Heart left ventricle (tissue), 16 donors: ENCODE results near the gene A2ML1. TPM values are rescaled to one million over a fixed set of nuclear protein-coding genes. Genes with fewer than 3 reads are reported as not detected.
"Not testable (repeated sequence)": the region's sequence is repeated elsewhere in the genome, so short reads cannot be mapped to it uniquely, and the experiment has no call there.

Experiments used
- ATAC-seq, 4 donors: fragments of 200-7000 bp; cut with Tn5 transposase; one replicate each; pipeline ENCODE4 v1.9.1; 2020 to 2022; ENCODE audit warnings: moderate library complexity in 4 of 4, mild to moderate bottlenecking in 3 of 4, moderate number of reproducible peaks in 1 of 4
- DNase-seq, 5 donors: peaks; one replicate each; pipeline ENCODE4 v3.0.0-alpha.2; 2020
- H3K27ac ChIP-seq, 12 donors: fragments of 200-600 bp; sonication (generic) in 4 of 12; one replicate each; pipeline versions ENCODE4 v1.5.0 to v1.8.0; 2016 to 2022; ENCODE audit warnings: mild to moderate bottlenecking in 2 of 12
- H3K27me3 ChIP-seq, 9 donors: fragments of 200-600 bp; sonication (generic) in 2 of 9; one replicate each; pipeline versions ENCODE4 v1.5.1 to v1.8.0; 2016 to 2022; ENCODE audit warnings: mild to moderate bottlenecking in 3 of 9
- H3K36me3 ChIP-seq, 9 donors: fragments of 200-600 bp; sonication (generic) in 2 of 9; one replicate each; pipeline versions ENCODE4 v1.5.0 to v1.8.0; 2018 to 2022; ENCODE audit warnings: mild to moderate bottlenecking in 2 of 9
- H3K4me1 ChIP-seq, 12 donors: fragments of 200-600 bp; sonication (generic) in 4 of 12; one replicate each; pipeline versions ENCODE4 v1.5.0 to v1.8.0; 2016 to 2022; ENCODE audit warnings: mild to moderate bottlenecking in 3 of 12
- H3K4me3 ChIP-seq, 12 donors: fragments of 200-600 bp; sonication (generic) in 4 of 12; one replicate each; pipeline versions ENCODE4 v1.5.0 to v1.8.0; 2017 to 2022; ENCODE audit warnings: mild to moderate bottlenecking in 9 of 12, moderate library complexity in 4 of 12
- H3K9me3 ChIP-seq, 12 donors: fragments of 200-600 bp; sonication (generic) in 4 of 12; one replicate each; pipeline versions ENCODE4 v1.5.0 to v1.8.0; 2016 to 2022; ENCODE audit warnings: mild to moderate bottlenecking in 1 of 12
- POLR2A ChIP-seq, 2 donors: fragments of 450-650 bp; IDR thresholded peaks; one replicate each; pipeline ENCODE4 v1.6.1; 2017; ENCODE audit warnings: antibody characterized with exemption in 2 of 2, mild to moderate bottlenecking in 2 of 2, moderate library complexity in 2 of 2
- WGBS, 4 donors: extraction: QIAGEN DNeasy Blood & Tissue Kit in 2 of 4; methylation state at CpG; one replicate each; pipeline versions ENCODE4 v1.1.5 to v1.1.7; 2013 to 2018; 5-methylcytosine and 5-hydroxymethylcytosine counted together
- intact Hi-C, 10 donors: fragments of 100-400 bp; cut with DNase I; formaldehyde crosslinking; loops; one replicate each; pipeline versions ENCODE4 v1.11.1 to v1.14.2; 2022
- polyA plus RNA-seq, 2 donors: library from polyadenylated mRNA; stranded (reverse); fragments of 200-250 nt; gene quantifications; one replicate each; pipeline ENCODE4 v1.2.3, GENCODE V29; 2013
- total RNA-seq, 9 donors: library from RNA; depleted of rRNA in 2 of 9; stranded (reverse); fragments of >200 nt in 2 of 9; fragmentation: NEBNext Ultra II Directional in 3 of 9; extraction: Animal tissue kit (Norgen Biotek cat#: 25700) in 3 of 9; gene quantifications; one replicate each; pipeline versions ENCODE4 v1.1.0 to v1.2.4, GENCODE V29; 2016 to 2023
- TF ChIP-seq, protein P1 (sequence below), 12 donors: fragments of 200-600 bp; sonication (generic) in 4 of 12; IDR thresholded peaks; one replicate each; pipeline versions ENCODE4 v1.5.0 to v1.8.0; 2018 to 2022; ENCODE audit warnings: antibody characterized with exemption in 12 of 12, mild to moderate bottlenecking in 5 of 12
- donor health status: ischemic (EF 13 %, LVEDD 7.1; RV severe dilation, severe dysfunction).
- donor health status: healthy with polysubstance abuse.
- donor health status: DM: no; HTN: yes; CAD: no.
- donor health status: DM: no; HTN: no; CAD: no.
- donor health status: ischemic (EF 25% LVEDD 6.9; RV normal size, moderate dysfunction).
- donor health status: ischemic (EF 25% LVEDD 5.7; RV mildly dilated, moderate dysfunction).
- donor health status: healthy.
- donor health status: DM: yes; HTN: yes; CAD: no.
- donor health status: ischemic (EF 35%, LVEDD 5.7; RV mildly dilated, moderate dysfunction).
- donor health status: nonischemic (EF 11% LVEDD 7.7; RV severe dilation, severe dysfunction).
- donor health status: DM: yes; HTN: yes; CAD: no.
- donor health status: PGD.
- donor health status: ischemic (EF 29% LVEDD 5.4; RV normal size, mild dysfunction).
- donor health status: nonischemic (EF 23%, LVEDD 6.1; RV moderate dilation, normal function).

The A2ML1 gene
- total and polyA plus RNA-seq, 11 donors, result 0.07 to 0.25 (median 0.08) TPM; not detected in 8

DNA sequence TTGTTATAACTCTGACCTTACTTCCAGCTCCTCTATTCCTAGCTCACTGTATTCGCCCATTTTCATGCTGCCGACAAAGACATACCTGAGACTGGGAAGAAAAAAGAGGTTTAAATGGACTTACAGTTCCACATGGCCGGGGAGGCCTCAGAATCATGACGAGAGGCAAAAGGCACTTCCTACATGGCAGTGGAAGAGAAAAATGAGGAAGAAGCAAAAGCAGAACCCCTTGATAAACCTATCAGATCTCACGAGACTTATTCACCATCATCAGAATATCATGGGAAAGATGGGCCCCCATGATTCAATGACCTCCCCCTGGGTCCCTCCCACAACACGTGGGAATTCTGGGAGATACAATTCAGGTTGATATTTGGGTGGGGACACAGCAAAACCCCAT is 77.4 kb downstream of the A2ML1 start:
- no peak for TF ChIP-seq POLR2A (IDR thresholded peaks at IDR 0.05)
- TF ChIP-seq, protein P1, sequence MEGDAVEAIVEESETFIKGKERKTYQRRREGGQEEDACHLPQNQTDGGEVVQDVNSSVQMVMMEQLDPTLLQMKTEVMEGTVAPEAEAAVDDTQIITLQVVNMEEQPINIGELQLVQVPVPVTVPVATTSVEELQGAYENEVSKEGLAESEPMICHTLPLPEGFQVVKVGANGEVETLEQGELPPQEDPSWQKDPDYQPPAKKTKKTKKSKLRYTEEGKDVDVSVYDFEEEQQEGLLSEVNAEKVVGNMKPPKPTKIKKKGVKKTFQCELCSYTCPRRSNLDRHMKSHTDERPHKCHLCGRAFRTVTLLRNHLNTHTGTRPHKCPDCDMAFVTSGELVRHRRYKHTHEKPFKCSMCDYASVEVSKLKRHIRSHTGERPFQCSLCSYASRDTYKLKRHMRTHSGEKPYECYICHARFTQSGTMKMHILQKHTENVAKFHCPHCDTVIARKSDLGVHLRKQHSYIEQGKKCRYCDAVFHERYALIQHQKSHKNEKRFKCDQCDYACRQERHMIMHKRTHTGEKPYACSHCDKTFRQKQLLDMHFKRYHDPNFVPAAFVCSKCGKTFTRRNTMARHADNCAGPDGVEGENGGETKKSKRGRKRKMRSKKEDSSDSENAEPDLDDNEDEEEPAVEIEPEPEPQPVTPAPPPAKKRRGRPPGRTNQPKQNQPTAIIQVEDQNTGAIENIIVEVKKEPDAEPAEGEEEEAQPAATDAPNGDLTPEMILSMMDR (IDR thresholded peaks at IDR 0.05), result no peak
- 81 to 89% (median 83%) methylated on average over 6 of the region's 6 CpGs for WGBS, 4 donors
- no peak overlapping the region for H3K27ac ChIP-seq
- H3K4me3 ChIP-seq, result no peak overlapping the region
- DNase-seq (no peak), ATAC-seq (no peak)
- H3K4me1 ChIP-seq, result peaks cover 0 to 8% (median 0%) of the 10 kb centered on the region in 12 donors
- H3K27me3 ChIP-seq, result no peaks in the 10 kb centered on the region
- intact Hi-C loops, result loop anchor here in 1 of 10 donors (10.0 kb wide), 1 partner anchor 215 kb away; no protein-coding TSS in a partner anchor
- H3K9me3 ChIP-seq, result no peaks in the 10 kb centered on the region
- no peaks in the 10 kb centered on the region for H3K36me3 ChIP-seq

DNA sequence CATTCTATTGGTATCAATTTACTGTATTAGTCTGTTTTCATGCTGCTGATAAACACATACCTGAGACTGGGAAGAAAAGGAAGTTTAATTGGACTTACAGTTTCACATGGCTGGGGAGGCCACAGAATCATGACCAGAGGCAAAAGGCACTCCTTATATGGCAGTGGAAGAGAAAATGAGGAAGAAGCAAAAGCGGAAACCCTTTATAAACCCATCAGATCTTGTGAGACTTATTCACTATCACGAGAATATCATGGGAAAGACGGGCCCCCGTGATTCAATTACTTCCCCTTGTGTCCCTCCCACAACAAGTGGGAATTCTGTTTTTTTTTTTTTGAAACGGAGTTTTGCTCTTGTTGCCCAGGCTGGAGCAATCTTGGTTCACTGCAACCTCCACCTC is 80.3 kb downstream of the A2ML1 start:
- H3K4me3 ChIP-seq, DNase-seq, H3K9me3 ChIP-seq, H3K36me3 ChIP-seq, H3K27ac ChIP-seq, intact Hi-C loops, H3K27me3 ChIP-seq: not testable (repeated sequence)
- 70 to 86% (median 75%) methylated on average over 5 of the region's 5 CpGs for whole genome bisulfite sequencing, 4 donors
- ATAC-seq, result peak in 1 of 4 donors; percentile 19
- peaks cover 0 to 12% (median 0%) of the 10 kb centered on the region in 12 donors for H3K4me1 ChIP-seq

DNA sequence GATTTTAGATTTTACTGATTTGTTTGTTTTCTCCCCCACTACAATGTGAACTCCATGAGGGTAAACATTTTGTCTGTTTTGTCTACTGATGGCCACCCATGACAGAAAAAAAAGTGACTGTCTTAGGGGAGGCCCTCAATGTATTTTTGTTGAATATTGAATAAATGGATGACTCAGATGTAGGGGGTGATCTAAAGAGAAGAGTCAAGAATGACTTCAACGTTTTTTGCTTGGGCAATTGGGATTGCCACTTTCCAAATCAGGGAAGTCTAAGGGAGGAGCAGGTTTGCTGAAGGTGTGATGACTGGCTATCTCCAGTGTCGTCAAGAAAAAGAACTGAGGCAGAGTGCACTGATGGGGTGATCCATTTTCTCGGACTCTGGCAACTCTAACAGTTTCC is 81.2 kb downstream of the A2ML1 start:
- Histone ChIP-seq H3K9me3 (no peaks in the 10 kb centered on the region), H3K4me3 (no peak overlapping the region), H3K36me3 (no peaks in the 10 kb centered on the region), H3K4me1 (peaks cover 0 to 12% (median 0%) of the 10 kb centered on the region in 12 donors), H3K27me3 (no peaks in the 10 kb centered on the region), H3K27ac (peak overlapping the region in 1 of 12 donors; percentile 50)
- no peak for ATAC-seq
- no peak for TF ChIP-seq POLR2A (IDR thresholded peaks at IDR 0.05)
- TF ChIP-seq, protein P1 (IDR thresholded peaks at IDR 0.05), result no peak
- no peak for DNase-seq
- intact Hi-C loops, result no loop called here
- WGBS, 4 donors, result 74 to 77% (median 75%) methylated on average over 3 of the region's 3 CpGs

DNA sequence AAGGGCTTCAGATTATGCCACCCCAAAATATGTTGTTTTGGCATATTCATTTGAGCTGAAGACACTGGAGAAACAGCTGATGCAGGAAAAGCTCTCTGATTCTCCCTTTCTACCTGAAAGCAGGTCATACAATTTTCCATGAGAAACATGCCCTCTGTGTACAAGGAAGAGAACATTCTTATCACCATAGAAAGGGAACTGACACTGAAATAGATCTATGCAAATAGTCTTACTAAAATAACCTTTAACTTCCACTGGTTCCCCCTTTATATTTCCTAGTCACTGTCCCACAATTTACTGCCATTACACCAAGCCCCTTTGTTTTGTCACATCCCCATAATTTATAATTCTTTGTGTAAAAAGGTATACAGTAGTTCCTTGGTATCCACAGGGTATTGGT is 82.2 kb downstream of the A2ML1 start:
- Histone ChIP-seq H3K27me3 (no peaks in the 10 kb centered on the region), H3K4me1 (peaks cover 0 to 14% (median 0%) of the 10 kb centered on the region in 12 donors), H3K9me3 (no peaks in the 10 kb centered on the region), H3K27ac (peak overlapping the region in 9 of 12 donors; percentile 5 to 75 (median 53)), H3K36me3 (no peaks in the 10 kb centered on the region), H3K4me3 (peak overlapping the region in 1 of 12 donors; percentile 8)
- TF ChIP-seq, protein P1 (IDR thresholded peaks at IDR 0.05), result no peak
- TF ChIP-seq POLR2A (IDR thresholded peaks at IDR 0.05), result no peak
- no peak for DNase-seq
- ATAC-seq, result peak; percentile 28 to 86 (median 62)
- intact Hi-C loops, result loop anchor here in 1 of 10 donors (5.0 kb wide), 1 partner anchor 212 kb away; no protein-coding TSS in a partner anchor

DNA sequence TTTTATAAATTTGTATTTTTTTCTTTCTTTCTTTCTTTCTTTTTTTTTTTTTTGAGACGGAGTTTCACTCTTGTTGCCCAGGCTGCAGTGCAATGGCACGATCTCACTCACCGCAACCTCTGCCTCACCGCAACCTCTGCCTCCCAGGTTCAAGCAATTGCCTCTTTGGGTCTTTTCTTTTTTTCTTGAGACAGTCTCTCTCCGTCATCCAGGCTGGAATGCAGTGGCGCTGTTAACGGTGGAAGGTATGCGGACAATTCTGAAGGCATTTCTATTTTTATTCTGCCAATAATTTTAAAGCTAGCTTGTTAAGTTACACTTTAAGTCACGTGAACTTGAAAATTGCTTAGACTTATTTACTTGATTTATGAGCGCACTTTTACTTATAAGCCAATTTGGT is 83.1 kb downstream of the A2ML1 start:
- DNase-seq, result no peak
- H3K36me3 ChIP-seq, result no peaks in the 10 kb centered on the region
- peak overlapping the region in 11 of 12 donors; percentile 5 to 75 (median 50) for H3K27ac ChIP-seq
- peaks cover 0 to 18% (median 0%) of the 10 kb centered on the region in 12 donors for H3K4me1 ChIP-seq
- ATAC-seq, result peak in 3 of 4 donors; percentile 50 to 73 (median 63)
- intact Hi-C loops, result loop anchor here in 1 of 10 donors (5.0 kb wide), 1 partner anchor 213 kb away; no protein-coding TSS in a partner anchor
- H3K27me3 ChIP-seq, result no peaks in the 10 kb centered on the region
- no peak for TF ChIP-seq POLR2A (IDR thresholded peaks at IDR 0.05)
- TF ChIP-seq, protein P1 (IDR thresholded peaks at IDR 0.05), result no peak
- no peaks in the 10 kb centered on the region for H3K9me3 ChIP-seq
- H3K4me3 ChIP-seq, result peak overlapping the region in 1 of 12 donors; percentile 3
- WGBS, 4 donors, result 44 to 57% (median 48%) methylated on average over 10 of the region's 10 CpGs
